GM20000 (cell line): ENCODE results near the gene IGSF9.

Source experiments
- DNase-seq: peaks from one replicate; pipeline ENCODE4 v3.0.0; 2012; ENCODE audit warnings: low spot score
- CTCF ChIP-seq: IDR thresholded peaks from 2 replicates; pipeline ENCODE4 v1.5.1; 2012; ENCODE audit warnings: mild to moderate bottlenecking, control low read depth; ENCODE audit errors: extremely low read depth, missing control alignments

The IGSF9 gene

GRCh38 chr1:159989581-159989980 lies 44.2 kb upstream of the IGSF9 start:
- DNase-seq, result no peak
- TF ChIP-seq CTCF, result no peak

- DNase-seq, result no peak
- TF ChIP-seq CTCF, result no peak
Measured at GRCh38 chr1:159988006-159988405, 42.6 kb upstream of the IGSF9 start.

GRCh38 chr1:159987186-159987585 lies 41.8 kb upstream of the IGSF9 start:
- TF ChIP-seq CTCF, result no peak

GRCh38 chr1:159986531-159986930 lies 41.1 kb upstream of the IGSF9 start:
- TF ChIP-seq CTCF, result no peak
- DNase-seq, result no peak

More at GRCh38 chr1:159987186-159987585, 41.8 kb upstream of the IGSF9 start:
- no peak for DNase-seq

GRCh38 chr1:159986093-159986492 lies 40.7 kb upstream of the IGSF9 start:
- no peak for TF ChIP-seq CTCF

GRCh38 chr1:159985473-159985872 lies 40.1 kb upstream of the IGSF9 start:
- DNase-seq, result no peak
- TF ChIP-seq CTCF, result no peak

More at GRCh38 chr1:159986093-159986492, 40.7 kb upstream of the IGSF9 start:
- DNase-seq, result no peak

GRCh38 chr1:159983681-159984080 lies 38.3 kb upstream of the IGSF9 start:
- TF ChIP-seq CTCF, result no peak
- no peak for DNase-seq
